Neural progenitor cell (in vitro differentiated cells): ENCODE data around the gene KCNH5. TPM values are rescaled to one million over a fixed set of nuclear protein-coding genes. Genes with fewer than 3 reads are reported as not detected.

ENCODE experiments used
- DNase-seq: peaks from one replicate; pipeline ENCODE4 v3.0.0-alpha.2; 2016; ENCODE audit warnings: low spot score
- H2AFZ ChIP-seq: fragments of 200-600 bp; sonication (generic); replicated peaks from 2 replicates; pipeline ENCODE4 v1.6.1; 2016; ENCODE audit warnings: antibody characterized with exemption
- H3F3A ChIP-seq: fragments of 200-600 bp; sonication (generic); 2 replicates; pipeline ENCODE4 v1.6.1; 2016; ENCODE audit warnings: antibody characterized with exemption, low read depth
- H3K27ac ChIP-seq: fragments of 200-600 bp; sonication (generic); 2 replicates; pipeline ENCODE4 v1.5.1; 2016; ENCODE audit warnings: mild to moderate bottlenecking
- H3K27me3 ChIP-seq: fragments of 200-600 bp; sonication (generic); 2 replicates; pipeline ENCODE4 v1.6.1; 2016; ENCODE audit warnings: mild to moderate bottlenecking, moderate library complexity
- H3K36me3 ChIP-seq: fragments of 200-600 bp; sonication (generic); 2 replicates; pipeline ENCODE4 v1.5.1; 2016
- H3K4me1 ChIP-seq: fragments of 200-600 bp; sonication (generic); 2 replicates; pipeline ENCODE4 v1.6.1; 2016; ENCODE audit warnings: mixed run types
- H3K4me2 ChIP-seq: fragments of 200-600 bp; sonication (generic); 2 replicates; pipeline ENCODE4 v1.6.1; 2016
- H3K4me3 ChIP-seq: fragments of 200-600 bp; sonication (generic); 2 replicates; pipeline ENCODE4 v1.5.1; 2016
- H3K79me2 ChIP-seq: fragments of 200-600 bp; sonication (generic); 2 replicates; pipeline ENCODE4 v1.6.1; 2016; ENCODE audit warnings: low read depth
- H3K9ac ChIP-seq: fragments of 200-600 bp; sonication (generic); 2 replicates; pipeline ENCODE4 v1.6.1; 2016
- H3K9me3 ChIP-seq: fragments of 200-600 bp; sonication (generic); 2 replicates; pipeline ENCODE4 v1.5.1; 2016; ENCODE audit warnings: low read depth
- H4K20me1 ChIP-seq: fragments of 200-600 bp; sonication (generic); 2 replicates; pipeline ENCODE4 v1.6.1; 2016; ENCODE audit warnings: low read depth
- H3K27ac Mint-ChIP-seq: 3 replicates; pipeline ENCODE4 v1.8.0; 2021; ENCODE audit warnings: mixed read lengths
- H3K27me3 Mint-ChIP-seq: 2 replicates; pipeline ENCODE4 v1.8.0; 2022; ENCODE audit warnings: low read depth, mild to moderate bottlenecking, inconsistent platforms, moderate library complexity, mixed read lengths; ENCODE audit not compliant: insufficient read depth
- H3K36me3 Mint-ChIP-seq: 3 replicates; pipeline ENCODE4 v1.8.0; 2021; ENCODE audit warnings: mixed read lengths
- H3K4me1 Mint-ChIP-seq: 3 replicates; pipeline ENCODE4 v1.8.0; 2021; ENCODE audit warnings: mixed read lengths
- H3K4me3 Mint-ChIP-seq: 3 replicates; pipeline ENCODE4 v1.8.0; 2021; ENCODE audit warnings: mild to moderate bottlenecking, moderate library complexity, mixed read lengths
- H3K9me3 Mint-ChIP-seq: 3 replicates; pipeline ENCODE4 v1.8.0; 2020; ENCODE audit warnings: mixed read lengths
- EZH2 ChIP-seq: fragments of 200-600 bp; sonication (generic); IDR thresholded peaks from 2 replicates; pipeline ENCODE4 v1.6.1; 2017; ENCODE audit warnings: antibody characterized with exemption, mild to moderate bottlenecking, moderate library complexity
- EZH2phosphoT487 ChIP-seq: fragments of 200-600 bp; sonication (generic); IDR thresholded peaks from 2 replicates; pipeline ENCODE4 v1.6.1; 2017; ENCODE audit warnings: antibody characterized with exemption
- total RNA-seq: library from RNA; depleted of rRNA; stranded (reverse); fragments of >200 nt; gene quantifications from 2 replicates; pipeline ENCODE4 v1.2.3, GENCODE V29; 2015; ENCODE audit warnings: low replicate concordance
- TF ChIP-seq, protein P1 (sequence below): fragments of 200-600 bp; sonication (generic); IDR thresholded peaks from 2 replicates; pipeline ENCODE4 v1.5.1; 2017; ENCODE audit warnings: antibody characterized with exemption, mild to moderate bottlenecking

KCNH5 gene
- total RNA-seq, 1 donor from 2014 or later = 4.6 TPM

DNA sequence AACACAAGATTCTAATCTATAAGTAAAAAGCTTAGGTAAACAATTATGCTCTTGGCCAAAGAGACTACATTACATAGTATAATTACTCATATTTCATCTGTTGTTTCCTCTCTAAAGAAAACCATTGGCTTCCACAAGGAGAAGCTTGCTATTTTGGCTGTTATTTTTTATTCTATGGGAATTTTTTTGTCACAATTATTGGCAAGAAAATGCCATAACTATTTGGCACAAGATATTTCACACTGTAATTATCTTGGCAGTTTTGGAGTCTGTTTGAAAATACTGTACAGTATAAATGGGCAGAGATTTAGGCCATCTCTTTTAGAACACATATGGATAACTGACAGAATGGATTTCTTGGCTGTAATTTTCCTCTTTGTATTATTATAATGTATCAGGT is 51.2 kb downstream of the KCNH5 start:
- Histone ChIP-seq H3K79me2 (no peaks in the 10 kb centered on the region), H3K27me3 (no peaks in the 10 kb centered on the region), H3K9me3 (no peaks in the 10 kb centered on the region), H3K4me3 (no peak overlapping the region), H3K27ac (no peak overlapping the region), H3K4me2 (no peak overlapping the region), H4K20me1 (no peaks in the 10 kb centered on the region), H3K4me1 (no peaks in the 10 kb centered on the region), H3K9ac (no peak overlapping the region), H3K36me3 (no peaks in the 10 kb centered on the region), H3F3A (no peaks in the 10 kb centered on the region), H2AFZ (no peak overlapping the region)
- TF ChIP-seq EZH2 = no peak
- TF ChIP-seq, protein P1, sequence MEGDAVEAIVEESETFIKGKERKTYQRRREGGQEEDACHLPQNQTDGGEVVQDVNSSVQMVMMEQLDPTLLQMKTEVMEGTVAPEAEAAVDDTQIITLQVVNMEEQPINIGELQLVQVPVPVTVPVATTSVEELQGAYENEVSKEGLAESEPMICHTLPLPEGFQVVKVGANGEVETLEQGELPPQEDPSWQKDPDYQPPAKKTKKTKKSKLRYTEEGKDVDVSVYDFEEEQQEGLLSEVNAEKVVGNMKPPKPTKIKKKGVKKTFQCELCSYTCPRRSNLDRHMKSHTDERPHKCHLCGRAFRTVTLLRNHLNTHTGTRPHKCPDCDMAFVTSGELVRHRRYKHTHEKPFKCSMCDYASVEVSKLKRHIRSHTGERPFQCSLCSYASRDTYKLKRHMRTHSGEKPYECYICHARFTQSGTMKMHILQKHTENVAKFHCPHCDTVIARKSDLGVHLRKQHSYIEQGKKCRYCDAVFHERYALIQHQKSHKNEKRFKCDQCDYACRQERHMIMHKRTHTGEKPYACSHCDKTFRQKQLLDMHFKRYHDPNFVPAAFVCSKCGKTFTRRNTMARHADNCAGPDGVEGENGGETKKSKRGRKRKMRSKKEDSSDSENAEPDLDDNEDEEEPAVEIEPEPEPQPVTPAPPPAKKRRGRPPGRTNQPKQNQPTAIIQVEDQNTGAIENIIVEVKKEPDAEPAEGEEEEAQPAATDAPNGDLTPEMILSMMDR = no peak
- TF ChIP-seq EZH2phosphoT487 = no peak
- Mint-ChIP-seq H3K27me3 (no peaks in the 10 kb centered on the region), H3K9me3 (no peaks in the 10 kb centered on the region), H3K27ac (no peak overlapping the region), H3K4me3 (no peak overlapping the region), H3K4me1 (no peaks in the 10 kb centered on the region), H3K36me3 (no peaks in the 10 kb centered on the region)
- no peak for DNase-seq

DNA sequence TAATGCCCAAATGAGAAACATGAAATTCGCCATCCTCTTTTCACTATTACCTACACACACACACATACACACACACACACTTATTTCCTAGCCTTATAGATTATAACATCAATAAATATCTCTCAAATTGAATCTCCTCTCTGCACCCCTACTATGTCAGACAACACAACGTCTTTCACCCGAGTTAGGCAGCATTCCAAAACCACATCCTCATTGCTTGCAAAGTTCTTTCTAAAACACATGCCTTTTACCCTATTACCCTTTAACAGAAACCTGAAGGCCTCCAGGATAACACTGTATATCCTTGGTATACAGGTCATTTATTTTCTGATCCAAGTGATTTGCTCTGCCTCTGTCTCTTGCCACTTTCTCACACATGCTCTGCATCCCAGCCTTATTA is 56.3 kb downstream of the KCNH5 start:
- Histone ChIP-seq H3K27me3 (no peaks in the 10 kb centered on the region), H3K9ac (no peak overlapping the region), H3K79me2 (no peaks in the 10 kb centered on the region), H4K20me1 (no peaks in the 10 kb centered on the region), H3K4me3 (no peak overlapping the region), H3K27ac (no peak overlapping the region), H3K4me2 (no peak overlapping the region), H3K9me3 (no peaks in the 10 kb centered on the region), H2AFZ (no peak overlapping the region), H3K4me1 (peaks cover 9% of the 10 kb centered on the region), H3F3A (no peaks in the 10 kb centered on the region), H3K36me3 (no peaks in the 10 kb centered on the region)
- TF ChIP-seq EZH2 = no peak
- TF ChIP-seq, protein P1 = no peak
- TF ChIP-seq EZH2phosphoT487 = no peak
- no peaks in the 10 kb centered on the region for H3K9me3 Mint-ChIP-seq
- H3K4me3 Mint-ChIP-seq = no peak overlapping the region
- H3K27ac Mint-ChIP-seq = no peak overlapping the region
- H3K4me1 Mint-ChIP-seq = peaks cover 1% of the 10 kb centered on the region
- DNase-seq = no peak
- H3K27me3 Mint-ChIP-seq = no peaks in the 10 kb centered on the region
- H3K36me3 Mint-ChIP-seq = no peaks in the 10 kb centered on the region

- Mint-ChIP-seq H3K4me1 (peaks cover 7% of the 10 kb centered on the region), H3K27ac (no peak overlapping the region), H3K36me3 (no peaks in the 10 kb centered on the region)
Observed at GRCh38 chr14:62983821-62984220, 61.4 kb downstream of the KCNH5 start.

More at GRCh38 chr14:62983821-62984220, 61.4 kb downstream of the KCNH5 start:
- peaks cover 16% of the 10 kb centered on the region for H3K4me1 ChIP-seq
- H3K4me2 ChIP-seq = peak overlapping the region; percentile 17
- no peaks in the 10 kb centered on the region for H3F3A ChIP-seq
- no peak overlapping the region for H3K9ac ChIP-seq
- H3K9me3 ChIP-seq = no peaks in the 10 kb centered on the region
- TF ChIP-seq EZH2phosphoT487 = no peak
- TF ChIP-seq, protein P1 = no peak
- no peak for TF ChIP-seq EZH2
- DNase-seq = no peak
- no peak overlapping the region for H3K27ac ChIP-seq
- peaks cover 7% of the 10 kb centered on the region for H3K36me3 ChIP-seq
- no peak overlapping the region for H3K4me3 ChIP-seq
- H3K27me3 Mint-ChIP-seq = no peaks in the 10 kb centered on the region
- peak overlapping the region; percentile 38 for H2AFZ ChIP-seq
- no peaks in the 10 kb centered on the region for H3K9me3 Mint-ChIP-seq
- H4K20me1 ChIP-seq = no peaks in the 10 kb centered on the region
- no peaks in the 10 kb centered on the region for H3K27me3 ChIP-seq
- no peaks in the 10 kb centered on the region for H3K79me2 ChIP-seq
- H3K4me3 Mint-ChIP-seq = no peak overlapping the region
